ENCODE measurements around the gene TENM3.

The TENM3 gene

GRCh38 chr4:182324282-182324681 lies 81.1 kb downstream of the TENM3 start:
- TF ChIP-seq CTCF (conservative IDR thresholded peaks at IDR 0.05; ENCODE audit: control insufficient read depth, insufficient read depth, low read depth, low read length): no peak
- H3K4me3 ChIP-seq (ENCODE audit: control insufficient read depth, low read depth, low read length): no peak overlapping the region
- DNase-seq (ENCODE audit: low read depth): no peak

GRCh38 chr4:182325397-182325796 lies 82.2 kb downstream of the TENM3 start:
- no peak overlapping the region for H3K4me3 ChIP-seq (ENCODE audit: control insufficient read depth, low read depth, low read length)
- TF ChIP-seq CTCF (conservative IDR thresholded peaks at IDR 0.05; ENCODE audit: control insufficient read depth, insufficient read depth, low read depth, low read length): no peak
- DNase-seq (ENCODE audit: low read depth): no peak

GRCh38 chr4:182325848-182326255 lies 82.7 kb downstream of the TENM3 start:
- no peak for TF ChIP-seq CTCF (conservative IDR thresholded peaks at IDR 0.05; ENCODE audit: control insufficient read depth, insufficient read depth, low read depth, low read length)
- no peak overlapping the region for H3K4me3 ChIP-seq (ENCODE audit: control insufficient read depth, low read depth, low read length)
- DNase-seq (ENCODE audit: low read depth): no peak

- no peak overlapping the region for H3K4me3 ChIP-seq (ENCODE audit: control insufficient read depth, low read depth, low read length)
- DNase-seq (ENCODE audit: low read depth): no peak
- TF ChIP-seq CTCF (conservative IDR thresholded peaks at IDR 0.05; ENCODE audit: control insufficient read depth, insufficient read depth, low read depth, low read length): no peak
These were observed 85.3 kb downstream of the TENM3 start for GRCh38 chr4:182328505-182328904.

GRCh38 chr4:182337366-182337765 lies 94.2 kb downstream of the TENM3 start:
- no peak for TF ChIP-seq CTCF (conservative IDR thresholded peaks at IDR 0.05; ENCODE audit: control insufficient read depth, insufficient read depth, low read depth, low read length)
- H3K4me3 ChIP-seq (ENCODE audit: control insufficient read depth, low read depth, low read length): no peak overlapping the region
- peak; percentile 49 for DNase-seq (ENCODE audit: low read depth)

GRCh38 chr4:182338063-182338462 lies 94.9 kb downstream of the TENM3 start:
- no peak overlapping the region for H3K4me3 ChIP-seq (ENCODE audit: control insufficient read depth, low read depth, low read length)
- no peak for TF ChIP-seq CTCF (conservative IDR thresholded peaks at IDR 0.05; ENCODE audit: control insufficient read depth, insufficient read depth, low read depth, low read length)
- peak; percentile 28 for DNase-seq (ENCODE audit: low read depth)

- DNase-seq (ENCODE audit: low read depth): peak; percentile 54
- H3K4me3 ChIP-seq (ENCODE audit: control insufficient read depth, low read depth, low read length): no peak overlapping the region
- no peak for TF ChIP-seq CTCF (conservative IDR thresholded peaks at IDR 0.05; ENCODE audit: control insufficient read depth, insufficient read depth, low read depth, low read length)
These were observed 95.5 kb downstream of the TENM3 start for GRCh38 chr4:182338746-182339145.

Measured in fibroblast of mammary gland (primary cell).